HCT116 (cell line): ENCODE measurements around the gene DNMT1. TPM values are rescaled to one million over a fixed set of nuclear protein-coding genes. Genes with fewer than 3 reads are reported as not detected.

Experiments
- ATAC-seq: fragments of 200-7000 bp; cut with Tn5 transposase; 2 replicates; pipeline ENCODE4 v1.9.1; 2020; ENCODE audit warnings: mild to moderate bottlenecking, moderate library complexity
- BruUV-seq: library from RNA; stranded (reverse); fragments of 400-500 nt; replicated peaks from 2 replicates; lab custom pipeline; 2021; lab: Mats Ljungman, UMichigan
- CTCF ChIA-PET: fragments of 300-600 bp; sonication (Branson Sonifier 250); formaldehyde crosslinking; loops from one replicate; lab custom pipeline; 2021; ENCODE audit warnings: antibody characterized with exemption; lab: Charles Lee
- POLR2A ChIA-PET: fragments of 300-600, 350-600 bp; sonication (Branson Sonifier 250); formaldehyde crosslinking; loops from one replicate; lab custom pipeline; 2021; ENCODE audit warnings: antibody characterized with exemption; lab: Charles Lee
- RAD21 ChIA-PET, 2 experiments: fragments of 300-600 bp; sonication (Branson Sonifier 250); formaldehyde crosslinking; loops; one replicate each; lab custom pipeline; 2023; ENCODE audit warnings: low total read pairs in 2 of 2; ENCODE audit not compliant: uncharacterized antibody in 2 of 2, unreplicated experiment in 2 of 2, low non-redundant PET in 1 of 2; lab: Charles Lee
- DNase-seq: peaks from one replicate; pipeline ENCODE4 v3.0.0-alpha.2; 2010; ENCODE audit warnings: low read depth, low spot score
- H2AFZ ChIP-seq: fragments of 200-600 bp; shearing (Covaris generic), sonication (generic); 2 replicates; pipeline ENCODE4 v1.6.1; 2017; ENCODE audit warnings: low read depth, mixed run types, mixed read lengths, antibody characterized with exemption, low read length; ENCODE audit not compliant: poor library complexity, severe bottlenecking
- H3K27ac ChIP-seq: 2 replicates; pipeline ENCODE4 v1.5.1; 2012; ENCODE audit warnings: low read depth, low read length
- H3K27me3 ChIP-seq: fragments of 200-600 bp; sonication (generic); 2 replicates; pipeline ENCODE4 v1.6.1; 2016; ENCODE audit warnings: mixed run types, low read length, mixed read lengths; ENCODE audit not compliant: insufficient read depth
- H3K36me3 ChIP-seq, 2 experiments: fragments of 200-500 bp in 1 of 2; fragments of 200-600 bp in 1 of 2; sonication (Bioruptor generic) in 1 of 2; sonication (generic) in 1 of 2; 2 replicates each; pipeline versions ENCODE4 v1.5.1 to v1.6.1; 2014 to 2016; ENCODE audit warnings: low read length in 2 of 2, inconsistent platforms in 1 of 2, mixed read lengths in 1 of 2, mixed run types in 1 of 2; ENCODE audit not compliant: insufficient read depth in 2 of 2, control insufficient read depth in 1 of 2
- H3K4me1 ChIP-seq, 2 experiments: fragments of 200-600 bp in 1 of 2; sonication (generic) in 1 of 2; 2 replicates each; pipeline versions ENCODE4 v1.5.1 to v1.6.1; 2012 to 2017; ENCODE audit warnings: low read length in 2 of 2, inconsistent platforms in 1 of 2, mild to moderate bottlenecking in 1 of 2, mixed read lengths in 1 of 2, mixed run types in 1 of 2, moderate library complexity in 1 of 2; ENCODE audit not compliant: insufficient read depth in 2 of 2, control insufficient read depth in 1 of 2
- H3K4me2 ChIP-seq: fragments of 200-600 bp; sonication (generic); 2 replicates; pipeline ENCODE4 v1.6.1; 2017; ENCODE audit warnings: mixed run types, low read length, mixed read lengths
- H3K4me3 ChIP-seq, 2 experiments: fragments of 200-600 bp in 1 of 2; sonication (generic) in 1 of 2; replicated peaks in 1 of 2; 2 replicates each; pipeline ENCODE4 v1.5.1; 2011 to 2016; ENCODE audit warnings: low read length in 2 of 2, control low read depth in 1 of 2, low read depth in 1 of 2, mild to moderate bottlenecking in 1 of 2, mixed read lengths in 1 of 2, mixed run types in 1 of 2
- H3K79me2 ChIP-seq: fragments of 200-600 bp; sonication (generic); 2 replicates; pipeline ENCODE4 v1.6.1; 2017; ENCODE audit warnings: mild to moderate bottlenecking, mixed run types, low read length, moderate library complexity, mixed read lengths; ENCODE audit not compliant: insufficient read depth
- H3K9ac ChIP-seq: fragments of 200-600 bp; sonication (generic); 2 replicates; pipeline ENCODE4 v1.6.1; 2016; ENCODE audit warnings: low read length, mixed read lengths
- H3K9me2 ChIP-seq: fragments of 200-600 bp; sonication (generic), shearing (Covaris generic); 2 replicates; pipeline ENCODE4 v1.6.1; 2017; ENCODE audit warnings: mixed run types, mild to moderate bottlenecking, moderate library complexity; ENCODE audit not compliant: insufficient read depth
- H3K9me3 ChIP-seq, 2 experiments: fragments of 200-500 bp in 1 of 2; fragments of 200-600 bp in 1 of 2; sonication (Bioruptor generic) in 1 of 2; sonication (generic) in 1 of 2; 2 replicates each; pipeline ENCODE4 v1.6.1; 2014 to 2017; ENCODE audit warnings: low read length in 2 of 2, mixed read lengths in 2 of 2, inconsistent platforms in 1 of 2, low read depth in 1 of 2, mild to moderate bottlenecking in 1 of 2, mixed run types in 1 of 2, moderate library complexity in 1 of 2; ENCODE audit not compliant: control insufficient read depth in 1 of 2, insufficient read depth in 1 of 2
- H4K20me1 ChIP-seq: fragments of 200-600 bp; sonication (generic), shearing (Covaris generic); 2 replicates; pipeline ENCODE4 v1.6.1; 2017; ENCODE audit warnings: mixed run types, mild to moderate bottlenecking, moderate library complexity; ENCODE audit not compliant: insufficient read depth
- CBX3 ChIP-seq: IDR thresholded peaks from 2 replicates; pipeline ENCODE4 v1.6.1; 2012; ENCODE audit warnings: low read depth
- CEBPB ChIP-seq: IDR thresholded peaks from 2 replicates; pipeline ENCODE4 v1.6.1; 2012; ENCODE audit warnings: low read depth
- EGR1 ChIP-seq: IDR thresholded peaks from 2 replicates; pipeline ENCODE4 v1.6.1; 2012; ENCODE audit warnings: low read depth
- EZH2 ChIP-seq: fragments of 200-600 bp; sonication (generic); IDR thresholded peaks from 2 replicates; pipeline ENCODE4 v1.6.1; 2017; ENCODE audit warnings: antibody characterized with exemption, mixed run types
- EZH2phosphoT487 ChIP-seq: fragments of 200-600 bp; IDR thresholded peaks from 2 replicates; pipeline ENCODE4 v1.6.1; 2018; ENCODE audit warnings: antibody characterized with exemption, borderline replicate concordance
- FOSL1 ChIP-seq: IDR thresholded peaks from 2 replicates; pipeline ENCODE4 v1.6.1; 2012; ENCODE audit warnings: low read depth
- JUND ChIP-seq: IDR thresholded peaks from 2 replicates; pipeline ENCODE4 v1.6.1; 2012
- POLR2A ChIP-seq: IDR thresholded peaks from 2 replicates; pipeline ENCODE4 v1.7.0; 2011; ENCODE audit warnings: borderline replicate concordance; ENCODE audit not compliant: insufficient read depth, insufficient read length; ENCODE audit errors: extremely low read depth
- SIN3A ChIP-seq: IDR thresholded peaks from 2 replicates; pipeline ENCODE4 v1.6.1; 2012; ENCODE audit warnings: low read depth
- SP1 ChIP-seq: IDR thresholded peaks from 2 replicates; pipeline ENCODE4 v1.6.1; 2012; ENCODE audit warnings: low read depth
- SRF ChIP-seq: IDR thresholded peaks from 2 replicates; pipeline ENCODE4 v1.6.1; 2012; ENCODE audit warnings: low read depth
- TCF7L2 ChIP-seq: IDR thresholded peaks from 2 replicates; pipeline ENCODE4 v1.7.0; 2011; ENCODE audit warnings: borderline replicate concordance, inconsistent platforms; ENCODE audit not compliant: insufficient read depth, insufficient read length; ENCODE audit errors: extremely low read depth
- ZFX ChIP-seq: fragments of 450-650 bp; IDR thresholded peaks from 2 replicates; pipeline ENCODE4 v1.6.1; 2017
- intact Hi-C: fragments of 100-400 bp; cut with micrococcal nuclease; formaldehyde crosslinking; loops from 2 replicates; pipeline ENCODE4 v1.10.0; 2022
- total RNA-seq: library from RNA; stranded (reverse); gene quantifications from one replicate; pipeline ENCODE4 v1.2.1, GENCODE V29; 2021; ENCODE audit not compliant: unreplicated experiment
- TF ChIP-seq, protein P1 (sequence below): IDR thresholded peaks from 2 replicates; pipeline ENCODE4 v1.6.1; 2012

Gene DNMT1
- total RNA-seq, 1 experiment from 2014 or later, result 235 TPM

DNA sequence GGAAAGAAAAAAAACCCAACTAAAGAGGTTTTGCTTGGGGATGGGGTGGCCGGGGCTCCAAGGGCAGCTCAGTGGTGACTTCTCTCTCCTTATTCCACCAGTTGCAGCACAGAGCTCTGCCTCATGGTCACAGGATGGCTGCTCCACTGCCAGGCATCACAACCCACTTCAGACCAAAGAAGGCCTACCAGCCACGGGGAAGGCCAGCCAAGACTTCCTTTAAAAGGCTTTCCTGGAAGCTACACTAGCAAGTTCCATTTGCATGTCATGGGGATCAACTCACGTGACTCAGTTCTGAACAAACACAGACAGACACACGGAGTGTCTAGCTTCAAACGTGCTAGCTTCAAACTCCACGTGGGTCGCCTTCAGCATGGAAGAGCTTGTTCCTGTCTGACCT lies 61.8 kb downstream of the DNMT1 start:
- no peak for ATAC-seq
- no peaks in the 10 kb centered on the region for H4K20me1 ChIP-seq
- H2AFZ ChIP-seq, result no peak overlapping the region
- no peaks in the 10 kb centered on the region for H3K79me2 ChIP-seq
- POLR2A ChIA-PET, result no interaction called here
- intact Hi-C loops, result no loop called here
- H3K4me1 ChIP-seq, result peaks cover 0 to 6% of the 10 kb centered on the region in 2 experiments; a peak in 2 of 4 replicates
- H3K27me3 ChIP-seq, result no peaks in the 10 kb centered on the region
- RAD21 ChIA-PET, result no interaction called here
- no peak overlapping the region for H3K9ac ChIP-seq
- BruUV-seq, result no TSS peak
- no peak for TF ChIP-seq SP1
- TF ChIP-seq SIN3A, result no peak
- no peak for TF ChIP-seq POLR2A
- no peak for TF ChIP-seq EGR1
- no peak for TF ChIP-seq TCF7L2
- no peak for TF ChIP-seq ZFX
- H3K9me2 ChIP-seq, result no peaks in the 10 kb centered on the region
- no peak for DNase-seq
- no peaks in the 10 kb centered on the region for H3K9me3 ChIP-seq
- CTCF ChIA-PET, result interaction anchor here (1.5 kb wide), 1 partner anchor 117 kb away, joined by 3 read pairs; no protein-coding TSS in a partner anchor
- peaks cover 20 to 54% of the 10 kb centered on the region in 2 experiments; a peak in 3 of 4 replicates for H3K36me3 ChIP-seq
- H3K4me3 ChIP-seq, result no peak overlapping the region
- no peak overlapping the region for H3K27ac ChIP-seq
- H3K4me2 ChIP-seq, result no peak overlapping the region

DNA sequence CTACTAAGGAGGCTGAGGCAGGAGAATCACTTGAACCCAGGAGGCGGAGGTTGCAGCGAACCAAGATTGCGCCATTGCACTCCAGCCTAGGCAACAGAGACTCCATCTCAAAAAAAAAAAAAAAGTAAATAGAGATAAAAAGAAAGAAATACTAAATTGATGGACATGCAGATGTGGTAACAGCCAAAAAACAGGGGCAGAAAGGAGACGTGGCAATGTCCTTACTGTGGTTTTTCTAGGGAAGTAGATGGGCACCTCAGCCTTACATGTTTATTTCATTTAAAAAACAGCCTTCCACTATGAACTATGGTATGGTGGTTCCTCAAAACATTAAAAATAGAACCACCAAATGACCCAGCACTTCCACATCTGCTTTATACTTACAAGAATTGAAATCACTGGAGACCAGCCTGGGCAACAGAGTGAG lies 68.5 kb downstream of the DNMT1 start:
- Histone ChIP-seq H3K27ac (no peak overlapping the region), H3K36me3 (peaks cover 3 to 14% of the 10 kb centered on the region in 2 experiments; a peak in 3 of 4 replicates), H3K4me2 (no peak overlapping the region), H3K27me3 (no peaks in the 10 kb centered on the region), H3K4me3 (no peak overlapping the region), H3K79me2 (no peaks in the 10 kb centered on the region), H4K20me1 (no peaks in the 10 kb centered on the region), H3K9me3 (no peaks in the 10 kb centered on the region)
- intact Hi-C loops, result no loop called here
- RAD21 ChIA-PET, result no interaction called here
- POLR2A ChIA-PET, result no interaction called here
- DNase-seq, result no peak
- TF ChIP-seq FOSL1, result no peak
- no peak for TF ChIP-seq EGR1
- TF ChIP-seq JUND, result no peak
- no peak for TF ChIP-seq CBX3
- TF ChIP-seq, protein P1, sequence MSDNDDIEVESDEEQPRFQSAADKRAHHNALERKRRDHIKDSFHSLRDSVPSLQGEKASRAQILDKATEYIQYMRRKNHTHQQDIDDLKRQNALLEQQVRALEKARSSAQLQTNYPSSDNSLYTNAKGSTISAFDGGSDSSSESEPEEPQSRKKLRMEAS, result no peak
- no peak for TF ChIP-seq CEBPB
- no peak for TF ChIP-seq EZH2phosphoT487
- no peak for TF ChIP-seq SP1
- TF ChIP-seq TCF7L2, result no peak
- no peak for TF ChIP-seq EZH2
- TF ChIP-seq SRF, result no peak
- TF ChIP-seq, all 23 proteins: peak for 0
- H3K9me2 ChIP-seq, result no peaks in the 10 kb centered on the region
- H2AFZ ChIP-seq, result no peak overlapping the region
- no peaks in the 10 kb centered on the region for H3K4me1 ChIP-seq
- CTCF ChIA-PET, result no interaction called here
- ATAC-seq, result no peak
- no peak overlapping the region for H3K9ac ChIP-seq
- no TSS peak for BruUV-seq
